K562 (cell line): ENCODE measurements around the gene PSORS1C2. TPM values are rescaled to one million over a fixed set of nuclear protein-coding genes. Genes with fewer than 3 reads are reported as not detected.

Experiments used
- ATAC-seq: fragments of 200-7000 bp; cut with Tn5 transposase; 3 replicates; pipeline ENCODE4 v1.9.1; 2020; ENCODE audit warnings: moderate library complexity
- BruUV-seq: library from RNA; stranded (reverse); fragments of 400-500 nt; replicated peaks from 2 replicates; lab custom pipeline; 2021; lab: Mats Ljungman, UMichigan
- CTCF ChIA-PET: fragments of 300-600 bp; formaldehyde crosslinking; extraction: SDS; loops from one replicate; lab custom pipeline; 2021; ENCODE audit warnings: low intra/inter-chr PET ratio; lab: Yijun Ruan, JAX
- POLR2A ChIA-PET: fragments of 300-600, 350-650 bp; sonication (Branson Sonifier 250); formaldehyde crosslinking; extraction: SDS; loops from one replicate; lab custom pipeline; 2021; ENCODE audit warnings: antibody characterized with exemption, inconsistent platforms; lab: Yijun Ruan, JAX
- DNase-seq, 4 experiments: peaks; one replicate each; pipeline versions ENCODE4 v3.0.0 to v3.0.0-alpha.2; 2011 to 2018; ENCODE audit warnings: low spot score in 3 of 4, mixed read lengths in 3 of 4; ENCODE audit errors: extremely low read depth in 1 of 4
- FAIRE-seq: peaks from 2 replicates; lab custom pipeline; 2011; peaks lifted over from hg19 to GRCh38; lab: Jason Lieb, UNC
- H2AFZ ChIP-seq: 2 replicates; pipeline ENCODE4 v1.6.0; 2011; ENCODE audit warnings: low read depth, low read length, control low read depth, inconsistent platforms
- H3K27ac ChIP-seq: fragments of 200-600 bp; 3 replicates; pipeline ENCODE4 v1.8.0; 2011; ENCODE audit warnings: low read depth, mild to moderate bottlenecking, control low read depth, inconsistent platforms, low read length, moderate library complexity, mixed read lengths; ENCODE audit errors: extremely low read depth
- H3K27me3 ChIP-seq, 2 experiments: fragments of 300-600 bp in 1 of 2; 2 replicates in 1 of 2; 3 replicates in 1 of 2; pipeline versions ENCODE4 v1.6.0 to v1.8.0; 2011; ENCODE audit warnings: inconsistent platforms in 2 of 2, low read length in 2 of 2, mild to moderate bottlenecking in 1 of 2, mixed read lengths in 1 of 2, moderate library complexity in 1 of 2; ENCODE audit not compliant: control insufficient read depth in 2 of 2, insufficient read depth in 2 of 2
- H3K36me3 ChIP-seq: fragments of 300-600 bp; 3 replicates; pipeline ENCODE4 v1.8.0; 2011; ENCODE audit warnings: mild to moderate bottlenecking, low read length, inconsistent platforms; ENCODE audit not compliant: control insufficient read depth, insufficient read depth
- H3K4me1 ChIP-seq, 2 experiments: fragments of 200-600 bp in 1 of 2; replicated peaks in 1 of 2; 2 replicates in 1 of 2; 3 replicates in 1 of 2; pipeline versions ENCODE4 v1.5.1 to v1.8.0; 2011; ENCODE audit warnings: inconsistent platforms in 2 of 2, low read length in 2 of 2, mild to moderate bottlenecking in 1 of 2, mixed read lengths in 1 of 2, moderate library complexity in 1 of 2; ENCODE audit not compliant: control insufficient read depth in 2 of 2, insufficient read depth in 2 of 2
- H3K4me2 ChIP-seq: 2 replicates; pipeline ENCODE4 v1.6.1; 2011; ENCODE audit warnings: low read length, control low read depth, inconsistent platforms, mixed read lengths; ENCODE audit not compliant: insufficient read depth
- H3K4me3 ChIP-seq: fragments of 200-600 bp; sonication (generic), shearing (Covaris generic); 2 replicates; pipeline ENCODE4 v1.5.1; 2016; ENCODE audit warnings: control low read depth, inconsistent platforms
- H3K79me2 ChIP-seq: fragments of 200-600 bp; 3 replicates; pipeline ENCODE4 v1.8.0; 2011; ENCODE audit warnings: low read length, inconsistent platforms; ENCODE audit not compliant: control insufficient read depth, insufficient read depth
- H3K9ac ChIP-seq, 2 experiments: 2 replicates each; pipeline versions ENCODE4 v1.6.0 to v1.6.1; 2011; ENCODE audit warnings: low read depth in 2 of 2, low read length in 2 of 2, control low read depth in 1 of 2, inconsistent platforms in 1 of 2, mild to moderate bottlenecking in 1 of 2, mixed read lengths in 1 of 2; ENCODE audit not compliant: insufficient read depth in 1 of 2
- H3K9me1 ChIP-seq: one replicate; pipeline ENCODE4 v1.6.0; 2011; ENCODE audit warnings: inconsistent platforms, mild to moderate bottlenecking, low read length, moderate library complexity; ENCODE audit not compliant: control insufficient read depth, insufficient read depth
- H3K9me3 ChIP-seq: replicated peaks from 2 replicates; pipeline ENCODE4 v1.5.1; 2011; ENCODE audit warnings: low read depth, low read length, inconsistent platforms; ENCODE audit not compliant: control insufficient read depth, insufficient read depth
- H4K20me1 ChIP-seq: replicated peaks from 2 replicates; pipeline ENCODE4 v1.6.1; 2011; ENCODE audit warnings: low read length, inconsistent platforms, mixed read lengths; ENCODE audit not compliant: control insufficient read depth, insufficient read depth
- EGR1 ChIP-seq: fragments of 450-650 bp; conservative IDR thresholded peaks from 2 replicates; pipeline ENCODE4 v1.6.1; 2017; ENCODE audit warnings: mild to moderate bottlenecking
- MBD1 ChIP-seq: fragments of 250-450 bp; sonication (Bioruptor Pico); IDR thresholded peaks from 2 replicates; pipeline ENCODE4 v1.8.0; 2022; ENCODE audit warnings: inconsistent platforms
- MITF ChIP-seq: IDR thresholded peaks from 2 replicates; pipeline ENCODE4 v1.6.1; 2014; ENCODE audit warnings: antibody characterized with exemption
- NR2C2 ChIP-seq, 2 experiments: fragments of 200-800 bp in 1 of 2; sonication (Bioruptor generic) in 1 of 2; sonication (generic) in 1 of 2; formaldehyde crosslinking in 1 of 2; IDR thresholded peaks; 2 replicates each; pipeline versions ENCODE4 v1.6.1 to v1.8.0; 2016 to 2022; ENCODE audit warnings: mild to moderate bottlenecking in 1 of 2, missing compliant biosample characterization in 1 of 2, missing genetic modification characterization in 1 of 2, missing genetic modification reagents in 1 of 2
- NR4A1 ChIP-seq, 2 experiments: fragments of 250-450 bp in 1 of 2; fragments of 450-650 bp in 1 of 2; sonication (Bioruptor Pico) in 1 of 2; IDR thresholded peaks; 2 replicates each; pipeline versions ENCODE4 v1.4.0 to v1.6.1; 2016 to 2020; ENCODE audit warnings: mild to moderate bottlenecking in 2 of 2, missing compliant biosample characterization in 1 of 2, missing genetic modification characterization in 1 of 2, moderate library complexity in 1 of 2
- POLR2AphosphoS5 ChIP-seq: IDR thresholded peaks from 2 replicates; pipeline ENCODE4 v1.6.1; 2011; ENCODE audit warnings: mild to moderate bottlenecking, low read depth, low read length, moderate library complexity; ENCODE audit not compliant: control insufficient read depth, insufficient read depth
- PTRF ChIP-seq: fragments of 450-650 bp; IDR thresholded peaks from 2 replicates; pipeline ENCODE4 v1.6.1; 2016; ENCODE audit warnings: mild to moderate bottlenecking, missing genetic modification characterization, missing compliant biosample characterization
- YBX1 ChIP-seq: fragments of 450-650 bp; IDR thresholded peaks from 2 replicates; pipeline ENCODE4 v1.7.1; 2016; ENCODE audit warnings: mild to moderate bottlenecking
- ZFX ChIP-seq: sonication (generic); formaldehyde crosslinking; IDR thresholded peaks from 2 replicates; pipeline ENCODE4 v1.8.0; 2022; ENCODE audit warnings: mild to moderate bottlenecking, missing genetic modification reagents, moderate library complexity
- ZNF589 ChIP-seq: fragments of 200-800 bp; sonication (Bioruptor generic); IDR thresholded peaks from 2 replicates; pipeline ENCODE4 v1.6.1; 2016; ENCODE audit warnings: low read depth, missing genetic modification characterization, missing compliant biosample characterization
- WGBS: fragments of 100-300 bp; shearing (Covaris generic); methylation state at CpG from one replicate; pipeline ENCODE4 v1.1.6; 2016; ENCODE audit warnings: low coverage, mixed read lengths; ENCODE audit not compliant: insufficient coverage; ENCODE audit errors: missing lambda C conversion rate; 5-methylcytosine and 5-hydroxymethylcytosine counted together
- in situ Hi-C: fragments of 300-500 bp; cut with MboI; formaldehyde crosslinking; loops from 4 replicates; pipeline ENCODE4 v1.15.0; 2018; ENCODE audit warnings: inconsistent platforms, mixed read lengths
- intact Hi-C: fragments of 100-400 bp; cut with micrococcal nuclease; formaldehyde crosslinking; loops from 2 replicates; pipeline ENCODE4 v1.14.2; 2022
- polyA plus RNA-seq, 8 experiments: library from polyadenylated mRNA; depleted of rRNA in 4 of 8; stranded (reverse) in 5 of 8; unstranded in 3 of 8; fragments of >200 nt; fragmentation: Nextera tagmentation in 2 of 8; fragmentation: Illumina TruSeq in 1 of 8; extraction: Ambion mirVana in 2 of 8; extraction: Trizol in 1 of 8; gene quantifications; 2 replicates each; pipeline versions ENCODE4 v1.2.1 to v1.2.3, GENCODE V29; 2011 to 2014; ENCODE audit warnings: inconsistent platforms in 1 of 8, missing spikeins in 1 of 8
- total RNA-seq, 7 experiments: library from RNA; depleted of rRNA in 6 of 7; stranded (reverse); fragments of >200 nt in 6 of 7; fragmentation: Illumina TruSeq in 2 of 7; extraction: Trizol in 2 of 7; gene quantifications; 2 replicates each; pipeline versions ENCODE4 v1.2.1 to v1.2.3, GENCODE V29; 2011 to 2021; ENCODE audit warnings: low replicate concordance in 1 of 7

The PSORS1C2 gene
- total and polyA plus RNA-seq, 9 of the 15 experiments (the other 6 are each of a cell fraction or from before 2014, with no cell fraction given): not detected

GRCh38 chr6:31170987-31171671 lies 32.3 kb upstream of the PSORS1C2 start:
- no peaks in the 10 kb centered on the region for H3K9me1 ChIP-seq
- ChIA-PET CTCF (no interaction called here), POLR2A (no interaction called here)
- intact Hi-C loops (no loop called here), in situ Hi-C loops (no loop called here)
- no peak overlapping the region for H3K4me3 ChIP-seq
- peak overlapping the region in 1 of 2 experiments; percentile 42; a peak in 1 of 4 replicates for H3K9ac ChIP-seq
- no peak overlapping the region for H3K27ac ChIP-seq
- no peaks in the 10 kb centered on the region for H3K79me2 ChIP-seq
- H3K27me3 ChIP-seq: no peaks in the 10 kb centered on the region
- WGBS: 75% methylated on average over 10 of the region's 10 CpGs
- FAIRE-seq: no peak
- no peak overlapping the region for H2AFZ ChIP-seq
- ATAC-seq: no peak
- H3K4me2 ChIP-seq: no peak overlapping the region
- no peaks in the 10 kb centered on the region for H3K9me3 ChIP-seq
- peaks cover 24 to 33% of the 10 kb centered on the region in 2 experiments for H3K4me1 ChIP-seq
- no peaks in the 10 kb centered on the region for H3K36me3 ChIP-seq
- no TSS peak for BruUV-seq
- DNase-seq: no peak
- H4K20me1 ChIP-seq: no peaks in the 10 kb centered on the region
- no peak for TF ChIP-seq YBX1
- no peak for TF ChIP-seq MBD1
- TF ChIP-seq ZFX (CRISPR knock-in tag): no peak
- no peak for TF ChIP-seq NR4A1 (CRISPR knock-in tag; IDR thresholded peaks at IDR 0.05)
- TF ChIP-seq NR4A1 (tag; IDR thresholded peaks at IDR 0.05): no peak
- TF ChIP-seq MITF: no peak
- TF ChIP-seq NR2C2 (CRISPR knock-in tag; IDR thresholded peaks at IDR 0.05): no peak
- TF ChIP-seq NR2C2 (tag; IDR thresholded peaks at IDR 0.05): no peak
- TF ChIP-seq ZNF589 (CRISPR knock-in tag): no peak
- TF ChIP-seq EGR1: no peak
- TF ChIP-seq PTRF (tag): no peak
- TF ChIP-seq POLR2AphosphoS5: no peak
